ENCODE results near the gene MPZL3. TPM values are rescaled to one million over a fixed set of nuclear protein-coding genes. Genes with fewer than 3 reads are reported as not detected.

MPZL3 gene
- polyA plus RNA-seq, 3 donors from 2014 or later = 4.2 to 5.2 (median 4.8) TPM

- H3K27me3 Mint-ChIP-seq (ENCODE audit: low read depth in 3 of 3) = peaks cover 3 to 9% (median 7%) of the 10 kb centered on the region in 3 donors
- H3K36me3 Mint-ChIP-seq = peaks cover 0 to 4% (median 3%) of the 10 kb centered on the region in 3 donors
- H3K27ac Mint-ChIP-seq = peak overlapping the region in 1 of 6 donors; percentile 9
- peaks cover 7 to 8% of the 10 kb centered on the region in 2 donors for H3K4me1 Mint-ChIP-seq
- no peaks in the 10 kb centered on the region for H3K9me3 Mint-ChIP-seq
- no peak for DNase-seq
- no peak overlapping the region for H3K4me3 Mint-ChIP-seq
These were observed 7.0 kb upstream of the MPZL3 start for GRCh38 chr11:118259138-118259537.

- DNase-seq = no peak
- peaks cover 3 to 9% (median 5%) of the 10 kb centered on the region in 3 donors for H3K27me3 Mint-ChIP-seq (ENCODE audit: low read depth in 3 of 3)
- H3K27ac Mint-ChIP-seq = no peak overlapping the region
- no peak overlapping the region for H3K4me3 Mint-ChIP-seq
- H3K36me3 Mint-ChIP-seq = peaks cover 0 to 4% (median 3%) of the 10 kb centered on the region in 3 donors
- H3K9me3 Mint-ChIP-seq = no peaks in the 10 kb centered on the region
- H3K4me1 Mint-ChIP-seq = peaks cover 1 to 2% of the 10 kb centered on the region in 2 donors
These were observed 6.2 kb upstream of the MPZL3 start for GRCh38 chr11:118258410-118258809.

- H3K36me3 Mint-ChIP-seq = peaks cover 0 to 4% (median 3%) of the 10 kb centered on the region in 3 donors
- DNase-seq = no peak
- H3K4me3 Mint-ChIP-seq = peak overlapping the region; percentile 97 to 98 (median 98)
- peak overlapping the region; percentile 98 to 99 (median 99) for H3K27ac Mint-ChIP-seq
- H3K27me3 Mint-ChIP-seq (ENCODE audit: low read depth in 3 of 3) = peaks cover 8 to 11% (median 8%) of the 10 kb centered on the region in 3 donors
- H3K4me1 Mint-ChIP-seq = peaks cover 23 to 31% of the 10 kb centered on the region in 2 donors
- no peaks in the 10 kb centered on the region for H3K9me3 Mint-ChIP-seq
These were observed 523 bp upstream of the MPZL3 start for GRCh38 chr11:118252688-118253087.

- Mint-ChIP-seq H3K4me1 (peaks cover 55 to 56% of the 10 kb centered on the region in 2 donors), H3K27ac (peak overlapping the region in 2 of 6 donors; percentile 12 to 36), H3K4me3 (no peak overlapping the region)
These were observed 5.1 kb downstream of the MPZL3 start for GRCh38 chr11:118247041-118247440.

GRCh38 chr11:118245936-118246562 lies 6.1 kb downstream of the MPZL3 start:
- Mint-ChIP-seq H3K36me3 (peaks cover 3 to 19% (median 6%) of the 10 kb centered on the region in 3 donors), H3K27me3 (ENCODE audit: low read depth in 3 of 3) (peaks cover 0 to 2% (median 0%) of the 10 kb centered on the region in 3 donors), H3K4me3 (no peak overlapping the region), H3K4me1 (peaks cover 55 to 59% of the 10 kb centered on the region in 2 donors), H3K9me3 (no peaks in the 10 kb centered on the region), H3K27ac (peak overlapping the region in 4 of 6 donors; percentile 3 to 10 (median 6))
- DNase-seq = no peak

More at GRCh38 chr11:118247041-118247440, 5.1 kb downstream of the MPZL3 start:
- Mint-ChIP-seq H3K27me3 (ENCODE audit: low read depth in 3 of 3) (peaks cover 4 to 6% (median 5%) of the 10 kb centered on the region in 3 donors), H3K36me3 (peaks cover 3 to 19% (median 6%) of the 10 kb centered on the region in 3 donors), H3K9me3 (no peaks in the 10 kb centered on the region)
- no peak for DNase-seq

GRCh38 chr11:118243993-118244762 lies 8.0 kb downstream of the MPZL3 start:
- H3K4me1 Mint-ChIP-seq = peaks cover 63 to 71% of the 10 kb centered on the region in 2 donors
- peaks cover 3 to 19% (median 6%) of the 10 kb centered on the region in 3 donors for H3K36me3 Mint-ChIP-seq
- H3K4me3 Mint-ChIP-seq = no peak overlapping the region
- peaks cover 0 to 2% (median 0%) of the 10 kb centered on the region in 3 donors for H3K27me3 Mint-ChIP-seq (ENCODE audit: low read depth in 3 of 3)
- H3K9me3 Mint-ChIP-seq = no peaks in the 10 kb centered on the region
- DNase-seq = no peak
- peak overlapping the region; percentile 3 to 79 (median 44) for H3K27ac Mint-ChIP-seq

GRCh38 chr11:118243161-118243560 lies 9.0 kb downstream of the MPZL3 start:
- Mint-ChIP-seq H3K27ac (peak overlapping the region; percentile 2 to 87 (median 42)), H3K4me3 (peak overlapping the region in 1 of 5 donors; percentile 12), H3K36me3 (peaks cover 3 to 19% (median 6%) of the 10 kb centered on the region in 3 donors), H3K27me3 (ENCODE audit: low read depth in 3 of 3) (peaks cover 0 to 2% (median 0%) of the 10 kb centered on the region in 3 donors), H3K9me3 (no peaks in the 10 kb centered on the region), H3K4me1 (peaks cover 73 to 81% of the 10 kb centered on the region in 2 donors)
- no peak for DNase-seq

GRCh38 chr11:118241764-118242098 lies 10.4 kb downstream of the MPZL3 start:
- DNase-seq = no peak

GRCh38 chr11:118240999-118241763 lies 11.0 kb downstream of the MPZL3 start:
- Mint-ChIP-seq H3K4me1 (peaks cover 68 to 73% of the 10 kb centered on the region in 2 donors), H3K27me3 (ENCODE audit: low read depth in 3 of 3) (peaks cover 0 to 2% (median 0%) of the 10 kb centered on the region in 3 donors), H3K4me3 (peak overlapping the region; percentile 21 to 80 (median 74)), H3K36me3 (peaks cover 3 to 22% (median 9%) of the 10 kb centered on the region in 3 donors), H3K9me3 (no peaks in the 10 kb centered on the region), H3K27ac (peak overlapping the region; percentile 39 to 87 (median 80))
- peak; percentile 61 to 79 (median 64) for DNase-seq

More at GRCh38 chr11:118241764-118242098, 10.4 kb downstream of the MPZL3 start:
- Mint-ChIP-seq H3K27ac (peak overlapping the region; percentile 39 to 87 (median 80)), H3K9me3 (no peaks in the 10 kb centered on the region), H3K4me1 (peaks cover 70 to 76% of the 10 kb centered on the region in 2 donors), H3K4me3 (peak overlapping the region; percentile 21 to 80 (median 74)), H3K27me3 (ENCODE audit: low read depth in 3 of 3) (peaks cover 0 to 2% (median 0%) of the 10 kb centered on the region in 3 donors), H3K36me3 (peaks cover 3 to 19% (median 6%) of the 10 kb centered on the region in 3 donors)

GRCh38 chr11:118239509-118240205 lies 12.5 kb downstream of the MPZL3 start:
- H3K36me3 Mint-ChIP-seq = peaks cover 10 to 30% (median 20%) of the 10 kb centered on the region in 3 donors
- peak overlapping the region; percentile 59 to 79 (median 62) for H3K4me3 Mint-ChIP-seq
- no peaks in the 10 kb centered on the region for H3K9me3 Mint-ChIP-seq
- H3K27me3 Mint-ChIP-seq (ENCODE audit: low read depth in 3 of 3) = peaks cover 0 to 2% (median 0%) of the 10 kb centered on the region in 3 donors
- DNase-seq = peak in 1 of 3 donors; percentile 32
- peak overlapping the region; percentile 39 to 87 (median 74) for H3K27ac Mint-ChIP-seq
- peaks cover 59 to 63% of the 10 kb centered on the region in 2 donors for H3K4me1 Mint-ChIP-seq

GRCh38 chr11:118238929-118239328 lies 13.2 kb downstream of the MPZL3 start:
- peaks cover 0 to 2% (median 0%) of the 10 kb centered on the region in 3 donors for H3K27me3 Mint-ChIP-seq (ENCODE audit: low read depth in 3 of 3)
- H3K4me1 Mint-ChIP-seq = peaks cover 54 to 57% of the 10 kb centered on the region in 2 donors
- peak overlapping the region in 4 of 6 donors; percentile 14 to 69 (median 31) for H3K27ac Mint-ChIP-seq
- H3K9me3 Mint-ChIP-seq = no peaks in the 10 kb centered on the region
- peaks cover 13 to 25% (median 21%) of the 10 kb centered on the region in 3 donors for H3K36me3 Mint-ChIP-seq
- peak overlapping the region; percentile 11 to 61 (median 50) for H3K4me3 Mint-ChIP-seq
- DNase-seq = no peak

- H3K4me1 Mint-ChIP-seq = peaks cover 51 to 53% of the 10 kb centered on the region in 2 donors
- peaks cover 14 to 23% (median 22%) of the 10 kb centered on the region in 3 donors for H3K36me3 Mint-ChIP-seq
- no peak for DNase-seq
- H3K27ac Mint-ChIP-seq = peak overlapping the region in 3 of 6 donors; percentile 27 to 69 (median 31)
- H3K4me3 Mint-ChIP-seq = peak overlapping the region in 4 of 5 donors; percentile 11 to 61 (median 39)
- peaks cover 0 to 2% (median 0%) of the 10 kb centered on the region in 3 donors for H3K27me3 Mint-ChIP-seq (ENCODE audit: low read depth in 3 of 3)
- H3K9me3 Mint-ChIP-seq = no peaks in the 10 kb centered on the region
These were observed 13.7 kb downstream of the MPZL3 start for GRCh38 chr11:118238421-118238820.
